ENCODE data around the gene CTDSP2. TPM values are rescaled to one million over a fixed set of nuclear protein-coding genes. Genes with fewer than 3 reads are reported as not detected.
"Not testable (repeated sequence)": the region's sequence is repeated elsewhere in the genome, so short reads cannot be mapped to it uniquely, and the experiment has no call there.

CTDSP2 gene
- total RNA-seq, 1 experiment from 2014 or later = 26.9 TPM

DNA sequence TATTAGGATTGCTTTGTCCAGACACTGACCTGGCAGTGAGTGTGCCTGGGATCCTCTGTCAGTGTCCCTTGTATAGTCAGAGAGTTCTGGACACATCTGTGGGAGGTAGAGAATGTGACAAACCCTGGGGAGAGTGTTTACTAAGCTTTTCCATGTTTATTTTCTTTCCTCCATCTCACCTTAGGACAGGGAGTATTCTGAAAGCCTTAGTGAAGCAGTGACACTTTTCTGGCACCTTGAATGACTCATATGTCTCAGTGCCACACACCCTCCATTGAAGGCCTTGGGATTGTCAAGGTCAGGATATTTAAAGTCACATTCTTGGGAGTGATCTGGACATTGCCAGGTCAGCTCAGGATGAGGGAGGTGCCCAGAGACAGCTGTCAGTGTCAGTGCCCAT is 34.9 kb upstream of the CTDSP2 start:
- no peak for DNase-seq (ENCODE audit: low spot score)

GRCh38 chr12:57881035-57881434 is 34.5 kb upstream of the CTDSP2 start:
- peak; percentile 42 for DNase-seq (ENCODE audit: low spot score)

- no peak for DNase-seq (ENCODE audit: low spot score)
Measured at GRCh38 chr12:57877876-57878275, 31.3 kb upstream of the CTDSP2 start.

DNA sequence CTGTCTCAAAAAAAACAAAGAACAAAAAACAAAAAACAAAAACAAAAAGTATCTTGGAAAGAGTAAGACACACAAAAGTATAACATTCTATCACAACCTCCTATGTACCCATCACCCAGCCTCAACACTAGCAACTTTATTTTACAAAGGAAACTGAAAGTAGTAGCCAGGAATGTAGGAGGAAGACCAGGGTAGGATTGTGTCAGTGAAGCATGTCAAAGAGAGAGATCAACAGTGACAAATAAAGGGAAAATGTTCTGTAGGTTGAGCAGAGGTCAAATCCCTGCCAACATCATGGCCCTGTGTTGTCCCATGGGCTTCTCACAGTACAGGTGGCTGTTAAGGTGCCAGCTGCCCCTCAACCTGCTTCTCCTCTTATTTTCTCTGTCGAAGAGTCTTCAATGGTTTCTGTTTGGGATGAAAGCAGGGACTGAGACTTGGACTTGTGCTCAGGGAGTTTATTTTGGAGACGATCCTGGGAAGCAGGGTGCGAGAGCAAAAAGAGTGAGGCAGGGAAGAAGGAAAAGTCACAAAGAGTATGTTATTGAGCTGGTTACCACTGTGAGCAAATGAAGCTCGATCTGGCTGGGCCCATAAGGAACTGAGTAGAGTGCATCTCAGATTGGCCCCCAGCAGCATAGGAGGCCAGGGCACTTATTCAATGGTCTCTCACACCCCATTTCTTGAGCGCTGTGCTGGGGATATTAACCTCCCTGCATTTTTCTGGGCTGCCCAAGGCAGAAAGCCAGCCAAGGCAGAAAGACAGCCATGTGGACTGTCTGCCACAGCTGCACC is 29.4 kb upstream of the CTDSP2 start:
- no peak for DNase-seq (ENCODE audit: low spot score)

GRCh38 chr12:57874166-57875108 is 27.9 kb upstream of the CTDSP2 start:
- DNase-seq (ENCODE audit: low spot score) = no peak

DNA sequence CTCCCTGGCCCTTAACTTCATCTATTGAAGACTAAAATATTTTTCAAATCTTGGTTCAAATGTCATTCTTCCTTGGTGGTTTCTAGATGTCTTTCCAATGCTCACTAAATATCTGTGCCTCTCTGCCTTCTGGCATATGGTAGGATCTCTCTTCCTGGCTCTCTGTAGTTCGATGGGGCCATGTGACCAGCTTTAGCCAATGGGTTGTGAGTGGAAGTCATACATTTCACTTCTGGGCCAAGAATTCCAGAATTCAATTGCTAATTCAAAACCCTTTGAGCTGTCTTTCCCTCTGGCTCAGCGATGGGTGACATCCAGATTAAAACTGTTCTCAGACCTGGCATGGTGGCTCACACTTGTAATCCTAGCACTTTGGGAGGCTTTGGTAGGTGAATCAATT is 25.8 kb upstream of the CTDSP2 start:
- DNase-seq (ENCODE audit: low spot score) = no peak

DNA sequence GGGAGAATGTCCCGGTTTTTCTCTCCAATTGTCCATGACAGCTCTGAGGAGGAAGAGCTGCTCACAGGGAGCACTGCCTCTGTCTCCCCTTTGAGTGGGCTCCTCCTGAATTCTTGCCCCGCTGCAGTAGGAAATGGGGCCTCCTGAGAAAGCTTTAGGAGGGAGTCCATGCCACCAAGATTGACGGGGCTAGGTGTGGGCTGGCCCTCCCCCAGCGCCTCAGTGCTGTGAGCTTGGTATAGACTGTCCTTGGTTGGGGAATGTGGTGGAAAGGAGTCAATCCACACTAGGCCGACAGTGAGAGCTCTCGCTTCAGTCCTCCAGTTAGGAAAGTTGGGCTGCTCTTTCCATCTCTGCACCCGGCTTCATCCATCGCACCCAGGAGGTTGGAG is 23.4 kb upstream of the CTDSP2 start:
- DNase-seq (ENCODE audit: low spot score) = no peak

- DNase-seq (ENCODE audit: low spot score) = no peak
Measured at GRCh38 chr12:57869298-57869926, 22.9 kb upstream of the CTDSP2 start.

DNA sequence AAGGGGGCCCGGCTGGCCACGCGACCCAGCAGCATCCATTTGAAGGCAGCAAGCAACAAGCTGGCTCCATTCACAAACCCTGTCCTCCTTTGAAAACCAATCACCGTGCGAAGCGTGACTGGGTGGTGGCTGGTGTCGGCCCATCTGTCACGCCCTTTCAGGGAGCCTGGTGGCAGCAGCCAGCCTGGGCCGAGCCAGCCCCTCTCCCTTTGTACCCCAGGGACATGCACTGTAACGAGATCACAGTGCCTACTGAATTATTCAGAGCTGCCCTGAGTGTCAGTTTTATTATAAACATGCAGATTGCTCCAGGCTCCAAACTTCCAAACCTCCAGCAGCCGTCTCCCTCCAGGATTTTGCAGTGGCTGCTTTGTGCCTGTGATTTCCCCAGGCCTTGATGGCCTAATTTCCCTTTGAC is 22.3 kb upstream of the CTDSP2 start:
- no peak for DNase-seq (ENCODE audit: low spot score)

DNA sequence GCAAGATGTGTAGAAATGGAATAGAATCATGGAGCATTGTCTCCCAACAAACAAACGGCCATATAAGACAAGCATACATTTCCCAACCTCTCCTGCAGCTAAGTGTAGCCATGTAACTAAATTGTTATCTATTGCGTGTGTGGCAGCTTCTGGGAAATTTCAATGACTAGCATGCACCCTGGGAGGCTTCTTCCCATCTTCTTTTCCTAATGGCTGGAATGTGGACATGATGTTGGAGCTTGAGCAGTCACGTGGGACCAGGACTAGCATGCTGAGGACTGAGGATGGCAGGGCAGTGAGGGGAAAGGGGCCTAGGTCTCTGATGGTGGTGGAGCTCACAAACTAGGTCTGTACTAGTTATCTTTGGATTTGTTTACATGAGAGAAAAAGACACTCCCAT is 21.7 kb upstream of the CTDSP2 start:
- DNase-seq (ENCODE audit: low spot score) = no peak

DNA sequence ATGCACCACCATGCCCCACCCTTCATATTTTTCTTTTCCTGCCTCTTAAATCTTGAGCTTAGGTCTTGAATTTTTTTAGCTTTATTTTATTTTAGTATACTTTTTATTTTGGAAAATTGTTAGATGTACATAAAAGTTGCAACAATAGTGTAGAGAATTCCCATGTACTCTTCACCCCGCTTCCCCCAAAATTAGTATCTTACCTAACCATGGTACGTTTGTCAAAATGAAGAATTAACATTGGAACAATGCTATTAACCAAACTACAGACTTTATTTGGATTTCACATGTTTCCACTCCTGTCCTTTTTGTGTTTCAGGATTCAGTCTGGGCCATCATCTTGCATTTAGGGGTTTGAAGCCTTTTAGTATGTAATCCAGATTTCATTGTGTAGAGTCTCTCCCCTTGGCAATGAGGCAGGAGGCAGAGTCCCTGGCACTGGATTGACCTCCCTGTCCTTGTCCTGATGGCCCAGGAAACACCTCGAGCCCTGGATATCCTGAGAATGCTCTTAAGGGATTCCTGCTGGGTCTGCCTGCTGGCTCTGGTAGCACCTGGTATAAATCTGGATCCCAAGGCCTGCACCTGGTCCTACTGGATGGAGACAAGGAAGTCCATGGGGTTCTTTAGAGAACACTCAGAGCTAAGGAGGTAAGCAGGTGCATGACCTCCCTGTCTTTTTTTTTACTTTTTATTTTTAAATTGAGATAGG is 19.9 kb upstream of the CTDSP2 start:
- DNase-seq (ENCODE audit: low spot score) = no peak

- DNase-seq (ENCODE audit: low spot score) = peak; percentile 69
Measured at GRCh38 chr12:57865084-57865751, 18.7 kb upstream of the CTDSP2 start.

GRCh38 chr12:57864442-57865083 is 18.0 kb upstream of the CTDSP2 start:
- DNase-seq (ENCODE audit: low spot score) = peak; percentile 38

DNA sequence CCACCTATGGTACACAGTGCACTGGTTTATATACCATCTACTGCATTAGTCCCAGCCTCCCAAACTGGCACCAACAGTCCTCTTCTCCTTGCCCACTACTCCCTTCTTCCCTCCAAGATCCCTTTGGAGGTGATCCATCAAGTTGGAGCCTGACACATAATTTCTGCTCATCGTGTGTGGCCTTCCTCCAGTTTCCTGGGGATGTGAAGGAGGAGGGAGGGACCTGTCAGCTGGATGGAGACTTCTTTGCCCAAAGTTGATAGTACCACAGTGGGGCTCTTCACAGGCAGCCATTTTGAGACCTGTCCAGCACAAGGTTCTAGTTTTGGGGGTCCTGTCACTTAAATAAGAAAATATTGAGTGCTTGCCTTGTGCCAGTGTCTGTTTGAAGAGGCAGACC is 17.1 kb upstream of the CTDSP2 start:
- DNase-seq (ENCODE audit: low spot score) = no peak

DNA sequence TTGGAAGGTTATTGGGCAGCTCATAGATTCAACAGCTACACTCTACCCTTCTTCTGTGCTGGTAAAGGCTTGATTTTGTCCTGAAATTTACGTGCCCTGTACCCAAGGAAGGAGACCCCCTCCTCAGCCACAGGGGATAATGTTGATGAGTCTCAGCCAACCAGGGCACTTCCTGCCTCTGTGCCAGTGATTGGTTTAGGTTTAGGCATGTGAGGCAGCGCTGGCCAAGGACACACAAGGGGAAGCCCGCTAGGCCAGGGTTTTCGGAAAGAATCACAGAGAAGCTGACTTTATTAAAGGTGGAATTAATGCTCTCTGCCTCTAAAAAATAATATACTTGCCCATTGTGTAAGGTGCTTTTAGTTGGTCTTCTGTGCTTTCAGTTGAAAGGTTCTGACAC is 15.4 kb upstream of the CTDSP2 start:
- no peak for DNase-seq (ENCODE audit: low spot score)

DNA sequence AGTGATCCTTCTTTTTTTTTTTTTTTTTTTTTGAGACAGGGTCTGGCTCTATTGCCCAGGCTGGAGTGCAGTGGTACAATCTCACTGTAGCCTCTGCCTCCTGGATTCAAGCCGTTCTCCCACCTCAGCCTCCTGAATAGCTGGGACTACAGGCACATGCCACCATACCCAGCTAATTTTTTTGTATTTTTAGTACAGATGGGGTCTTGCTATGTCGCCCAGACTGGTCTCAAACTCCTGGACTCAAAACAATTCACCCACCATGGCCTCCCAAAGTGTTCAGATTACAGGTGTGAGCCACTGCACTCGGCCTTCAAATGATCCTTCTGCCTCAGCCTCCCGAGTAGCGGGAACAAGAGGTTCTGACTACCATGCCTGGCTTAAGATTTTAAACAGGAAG is 14.4 kb upstream of the CTDSP2 start:
- DNase-seq (ENCODE audit: low spot score) = not testable (repeated sequence)

- no peak for DNase-seq (ENCODE audit: low spot score)
Measured at GRCh38 chr12:57859121-57859520, 12.6 kb upstream of the CTDSP2 start.

- not testable (repeated sequence) for DNase-seq (ENCODE audit: low spot score)
Measured at GRCh38 chr12:57858123-57858522, 11.6 kb upstream of the CTDSP2 start.

- DNase-seq (ENCODE audit: low spot score) = no peak
Measured at GRCh38 chr12:57854965-57855364, 8.4 kb upstream of the CTDSP2 start.

- no peak for DNase-seq (ENCODE audit: low spot score)
Measured at GRCh38 chr12:57853864-57854556, 7.5 kb upstream of the CTDSP2 start.

Data from A172 (cell line).